Endothelial cell of umbilical vein (primary cell): ENCODE measurements around the gene PLCB4. TPM values are rescaled to one million over a fixed set of nuclear protein-coding genes. Genes with fewer than 3 reads are reported as not detected.

Experiments used
- BruUV-seq: library from RNA; stranded (reverse); fragments of 400-500 nt; replicated peaks from 2 replicates; lab custom pipeline; 2021; lab: Mats Ljungman, UMichigan
- CTCF ChIA-PET: fragments of 300-600, 350-600 bp; sonication (Branson Sonifier 250); formaldehyde crosslinking; loops from one replicate; lab custom pipeline; 2021; ENCODE audit warnings: antibody characterized with exemption, inconsistent platforms; lab: Charles Lee
- POLR2A ChIA-PET: fragments of 300-600, 350-600 bp; sonication (Branson Sonifier 250); formaldehyde crosslinking; loops from one replicate; lab custom pipeline; 2021; ENCODE audit warnings: antibody characterized with exemption, inconsistent platforms; lab: Charles Lee
- DNase-seq: peaks from one replicate; pipeline ENCODE4 v3.0.0-alpha.2; 2011; ENCODE audit warnings: low read depth, low spot score
- FAIRE-seq: peaks from 2 replicates; lab custom pipeline; 2011; peaks lifted over from hg19 to GRCh38; lab: Jason Lieb, UNC
- H2AFZ ChIP-seq: 2 replicates; pipeline ENCODE4 v1.6.0; 2012; ENCODE audit warnings: low read depth, low read length, control low read depth, inconsistent platforms
- H3K27ac ChIP-seq: 2 replicates; pipeline ENCODE4 v1.5.1; 2011; ENCODE audit warnings: low read depth, mild to moderate bottlenecking, control low read depth, low read length, moderate library complexity; ENCODE audit not compliant: insufficient read depth
- H3K27me3 ChIP-seq, 2 experiments: 2 replicates each; pipeline versions ENCODE4 v1.6.0 to v1.6.1; 2011; ENCODE audit warnings: low read length in 2 of 2, mixed read lengths in 1 of 2; ENCODE audit not compliant: control insufficient read depth in 2 of 2, insufficient read depth in 2 of 2
- H3K36me3 ChIP-seq, 2 experiments: 2 replicates in 1 of 2; 3 replicates in 1 of 2; pipeline ENCODE4 v1.5.1; 2011; ENCODE audit warnings: low read length in 2 of 2, mild to moderate bottlenecking in 1 of 2, moderate library complexity in 1 of 2; ENCODE audit not compliant: control insufficient read depth in 2 of 2, insufficient read depth in 2 of 2; ENCODE audit errors: extremely low read depth in 1 of 2
- H3K4me1 ChIP-seq: 3 replicates; pipeline ENCODE4 v1.5.1; 2011; ENCODE audit warnings: mild to moderate bottlenecking, low read length; ENCODE audit not compliant: control insufficient read depth, insufficient read depth; ENCODE audit errors: extremely low read depth
- H3K4me2 ChIP-seq: 2 replicates; pipeline ENCODE4 v1.6.1; 2011; ENCODE audit warnings: low read length, control low read depth, mixed read lengths; ENCODE audit not compliant: insufficient read depth
- H3K4me3 ChIP-seq, 3 experiments: fragments of 200-600 bp in 1 of 3; sonication (generic), shearing (Covaris generic) in 1 of 3; replicated peaks in 1 of 3; 2 replicates each; pipeline ENCODE4 v1.5.1; 2011 to 2016; ENCODE audit warnings: control low read depth in 3 of 3, low read length in 3 of 3, mild to moderate bottlenecking in 2 of 3, inconsistent platforms in 1 of 3, low read depth in 1 of 3, moderate library complexity in 1 of 3; ENCODE audit not compliant: insufficient read depth in 1 of 3
- H3K79me2 ChIP-seq: 2 replicates; pipeline ENCODE4 v1.6.0; 2012; ENCODE audit warnings: low read length, inconsistent platforms; ENCODE audit not compliant: control insufficient read depth, insufficient read depth
- H3K9ac ChIP-seq: replicated peaks from 2 replicates; pipeline ENCODE3; 2011; ENCODE audit warnings: low read length, control low read depth; ENCODE audit not compliant: insufficient read depth; ENCODE audit errors: extremely low read depth
- H3K9me1 ChIP-seq: replicated peaks from 3 replicates; pipeline ENCODE4 v1.6.0; 2011; ENCODE audit warnings: mild to moderate bottlenecking, low read length; ENCODE audit not compliant: control insufficient read depth, insufficient read depth; ENCODE audit errors: extremely low read depth
- H3K9me3 ChIP-seq: replicated peaks from 2 replicates; pipeline ENCODE4 v1.5.1; 2012; ENCODE audit warnings: low read length, inconsistent platforms; ENCODE audit not compliant: control insufficient read depth, insufficient read depth
- H4K20me1 ChIP-seq: replicated peaks from 2 replicates; pipeline ENCODE3; 2011; ENCODE audit warnings: mild to moderate bottlenecking, low read length; ENCODE audit not compliant: control insufficient read depth, insufficient read depth; ENCODE audit errors: extremely low read depth
- EZH2 ChIP-seq: IDR thresholded peaks from 2 replicates; pipeline ENCODE4 v1.6.1; 2012; ENCODE audit warnings: borderline replicate concordance, low read depth, mild to moderate bottlenecking, moderate library complexity, low read length, inconsistent platforms; ENCODE audit not compliant: severe bottlenecking
- FOS ChIP-seq: IDR thresholded peaks from 2 replicates; pipeline ENCODE4 v1.6.1; 2011; ENCODE audit warnings: mild to moderate bottlenecking, low read length, moderate library complexity, borderline replicate concordance; ENCODE audit not compliant: insufficient read depth
- GATA2 ChIP-seq: IDR thresholded peaks from 2 replicates; pipeline ENCODE4 v1.7.0; 2011; ENCODE audit warnings: low read depth, mild to moderate bottlenecking, moderate library complexity, mixed read lengths, low read length; ENCODE audit not compliant: insufficient read length, insufficient read depth
- JUN ChIP-seq: IDR thresholded peaks from 2 replicates; pipeline ENCODE4 v1.6.1; 2011; ENCODE audit warnings: borderline replicate concordance, low read depth; ENCODE audit not compliant: insufficient read length, insufficient read depth
- MYC ChIP-seq: IDR thresholded peaks from one replicate; pipeline ENCODE4 v1.6.1; 2011; ENCODE audit warnings: mild to moderate bottlenecking, low read depth, low read length
- POLR2A ChIP-seq: IDR thresholded peaks from 2 replicates; pipeline ENCODE4 v1.6.1; 2012; ENCODE audit warnings: low read depth, mild to moderate bottlenecking, control low read depth, low read length
- POLR2AphosphoS5 ChIP-seq: IDR thresholded peaks from 2 replicates; pipeline ENCODE4 v1.6.1; 2012; ENCODE audit warnings: low read depth, mild to moderate bottlenecking, control low read depth, low read length, moderate library complexity; ENCODE audit not compliant: insufficient read depth
- dilution Hi-C: fragments of 300-500 bp; cut with MboI; formaldehyde crosslinking; loops from one replicate; pipeline ENCODE4 v1.15.0; 2019; ENCODE audit warnings: low sequenced_read_pairs; ENCODE audit not compliant: extremely low pct_ligation_motif_present
- intact Hi-C: fragments of 100-400 bp; cut with micrococcal nuclease; formaldehyde crosslinking; loops from one replicate; pipeline ENCODE4 v1.10.0; 2022
- polyA plus RNA-seq, 4 experiments: library from polyadenylated mRNA; depleted of rRNA in 3 of 4; stranded (reverse) in 3 of 4; unstranded in 1 of 4; fragments of >200 nt; gene quantifications; 2 replicates each; pipeline versions ENCODE4 v1.2.1 to v1.2.3, GENCODE V29; 2011 to 2012; ENCODE audit warnings: missing spikeins in 1 of 4
- total RNA-seq: library from RNA; stranded (reverse); gene quantifications from 2 replicates; pipeline ENCODE4 v1.2.3, GENCODE V29; 2021
- TF ChIP-seq, protein P1 (sequence below), 2 donors: IDR thresholded peaks; 1 replicate in 1 of 2; 2 replicates in 1 of 2; pipeline ENCODE4 v1.5.1; 2011; ENCODE audit warnings: low read length in 2 of 2, mild to moderate bottlenecking in 2 of 2, moderate library complexity in 2 of 2, control low read depth in 1 of 2, inconsistent platforms in 1 of 2, low read depth in 1 of 2; ENCODE audit not compliant: insufficient read depth in 1 of 2; ENCODE audit errors: extremely low read depth in 1 of 2
- TF ChIP-seq, protein P2 (sequence below): IDR thresholded peaks from 2 replicates; pipeline ENCODE4 v1.6.1; 2011; ENCODE audit not compliant: insufficient read depth, insufficient read length

Gene PLCB4
- total and polyA plus RNA-seq, 2 donors (not counting 3 experiments of a cell fraction or from before 2014, with no cell fraction given): 0.37 to 1.7 TPM

DNA sequence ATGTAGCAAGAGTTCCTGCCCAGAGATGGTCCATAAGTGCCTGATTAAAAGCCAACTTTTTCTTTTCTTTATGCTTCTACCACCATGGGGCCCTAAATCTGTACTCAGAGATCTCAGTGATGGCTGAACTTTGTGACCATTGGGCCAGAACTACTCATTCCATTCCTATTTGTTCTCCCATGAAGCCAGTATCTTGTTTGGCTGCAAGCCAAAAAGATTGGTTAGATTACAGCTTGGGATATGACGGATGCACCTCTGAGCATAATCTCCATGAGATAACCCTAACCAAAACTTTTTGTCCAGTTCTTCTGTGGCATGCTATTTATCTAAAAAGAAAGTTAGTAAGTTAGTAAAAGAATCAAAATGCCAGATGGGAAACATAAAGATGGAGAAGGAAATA lies 72.2 kb downstream of the PLCB4 start:
- no peak overlapping the region for H3K4me3 ChIP-seq
- no peaks in the 10 kb centered on the region for H4K20me1 ChIP-seq
- no peaks in the 10 kb centered on the region for H3K9me3 ChIP-seq
- H3K4me2 ChIP-seq: no peak overlapping the region
- dilution Hi-C loops: no loop called here
- no peaks in the 10 kb centered on the region for H3K36me3 ChIP-seq
- H3K27ac ChIP-seq: no peak overlapping the region
- no peaks in the 10 kb centered on the region for H3K27me3 ChIP-seq
- no TSS peak for BruUV-seq
- H3K9ac ChIP-seq: no peak overlapping the region
- intact Hi-C loops: no loop called here
- no peaks in the 10 kb centered on the region for H3K79me2 ChIP-seq
- no peak for FAIRE-seq
- ChIA-PET CTCF (no interaction called here), POLR2A (no interaction called here)
- no peak for DNase-seq
- no peaks in the 10 kb centered on the region for H3K9me1 ChIP-seq
- H2AFZ ChIP-seq: no peak overlapping the region
- TF ChIP-seq, protein P1, sequence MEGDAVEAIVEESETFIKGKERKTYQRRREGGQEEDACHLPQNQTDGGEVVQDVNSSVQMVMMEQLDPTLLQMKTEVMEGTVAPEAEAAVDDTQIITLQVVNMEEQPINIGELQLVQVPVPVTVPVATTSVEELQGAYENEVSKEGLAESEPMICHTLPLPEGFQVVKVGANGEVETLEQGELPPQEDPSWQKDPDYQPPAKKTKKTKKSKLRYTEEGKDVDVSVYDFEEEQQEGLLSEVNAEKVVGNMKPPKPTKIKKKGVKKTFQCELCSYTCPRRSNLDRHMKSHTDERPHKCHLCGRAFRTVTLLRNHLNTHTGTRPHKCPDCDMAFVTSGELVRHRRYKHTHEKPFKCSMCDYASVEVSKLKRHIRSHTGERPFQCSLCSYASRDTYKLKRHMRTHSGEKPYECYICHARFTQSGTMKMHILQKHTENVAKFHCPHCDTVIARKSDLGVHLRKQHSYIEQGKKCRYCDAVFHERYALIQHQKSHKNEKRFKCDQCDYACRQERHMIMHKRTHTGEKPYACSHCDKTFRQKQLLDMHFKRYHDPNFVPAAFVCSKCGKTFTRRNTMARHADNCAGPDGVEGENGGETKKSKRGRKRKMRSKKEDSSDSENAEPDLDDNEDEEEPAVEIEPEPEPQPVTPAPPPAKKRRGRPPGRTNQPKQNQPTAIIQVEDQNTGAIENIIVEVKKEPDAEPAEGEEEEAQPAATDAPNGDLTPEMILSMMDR (IDR thresholded peaks at IDR 0.05; ENCODE audit: extremely low read depth in 1 of 2, insufficient read depth in 1 of 2, low read depth in 1 of 2, low read length in 2 of 2): no peak
- TF ChIP-seq EZH2: no peak
- TF ChIP-seq, protein P2, sequence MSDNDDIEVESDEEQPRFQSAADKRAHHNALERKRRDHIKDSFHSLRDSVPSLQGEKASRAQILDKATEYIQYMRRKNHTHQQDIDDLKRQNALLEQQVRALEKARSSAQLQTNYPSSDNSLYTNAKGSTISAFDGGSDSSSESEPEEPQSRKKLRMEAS: no peak
- TF ChIP-seq GATA2: no peak
- no peak for TF ChIP-seq FOS
- TF ChIP-seq JUN: no peak
- no peak for TF ChIP-seq POLR2A
- no peak for TF ChIP-seq POLR2AphosphoS5
- TF ChIP-seq MYC: no peak
- H3K4me1 ChIP-seq: no peaks in the 10 kb centered on the region
